ENCODE results near the gene CCDC192.

DNA sequence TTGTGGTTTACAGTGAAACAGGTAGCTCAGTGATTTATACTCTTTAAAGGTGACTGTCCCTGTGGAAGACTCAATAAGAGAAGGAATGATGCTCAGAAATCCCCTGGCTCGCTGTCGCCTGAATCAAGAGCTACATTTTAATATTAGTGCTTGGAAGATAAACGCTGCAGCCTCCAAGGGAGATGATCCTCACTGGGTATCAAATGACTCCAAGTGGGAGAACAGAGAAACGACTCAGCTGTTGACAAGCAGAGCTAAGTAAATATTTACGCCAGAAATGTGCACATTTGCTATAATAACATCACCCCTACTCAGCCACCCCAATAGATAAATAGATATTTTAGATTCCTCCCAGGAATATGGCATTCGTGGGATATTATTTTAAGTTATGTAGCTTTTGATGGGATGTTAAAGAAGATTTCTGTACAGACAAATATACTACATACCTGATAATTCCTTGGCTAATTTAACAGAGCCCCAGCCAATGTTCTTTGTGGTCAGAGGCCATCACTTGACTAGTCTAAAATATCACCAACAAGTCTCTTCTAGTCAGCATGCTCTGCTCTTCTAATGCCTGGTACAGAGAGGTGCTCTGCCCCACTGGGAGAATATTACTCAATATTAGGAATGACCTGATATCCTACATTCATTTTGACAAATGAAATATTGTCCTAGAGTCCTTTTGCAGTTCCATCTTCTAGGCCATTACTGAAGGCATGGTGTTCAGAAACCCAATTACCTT lies 18.3 kb upstream of the CCDC192 start:
- TF ChIP-seq, protein P1, sequence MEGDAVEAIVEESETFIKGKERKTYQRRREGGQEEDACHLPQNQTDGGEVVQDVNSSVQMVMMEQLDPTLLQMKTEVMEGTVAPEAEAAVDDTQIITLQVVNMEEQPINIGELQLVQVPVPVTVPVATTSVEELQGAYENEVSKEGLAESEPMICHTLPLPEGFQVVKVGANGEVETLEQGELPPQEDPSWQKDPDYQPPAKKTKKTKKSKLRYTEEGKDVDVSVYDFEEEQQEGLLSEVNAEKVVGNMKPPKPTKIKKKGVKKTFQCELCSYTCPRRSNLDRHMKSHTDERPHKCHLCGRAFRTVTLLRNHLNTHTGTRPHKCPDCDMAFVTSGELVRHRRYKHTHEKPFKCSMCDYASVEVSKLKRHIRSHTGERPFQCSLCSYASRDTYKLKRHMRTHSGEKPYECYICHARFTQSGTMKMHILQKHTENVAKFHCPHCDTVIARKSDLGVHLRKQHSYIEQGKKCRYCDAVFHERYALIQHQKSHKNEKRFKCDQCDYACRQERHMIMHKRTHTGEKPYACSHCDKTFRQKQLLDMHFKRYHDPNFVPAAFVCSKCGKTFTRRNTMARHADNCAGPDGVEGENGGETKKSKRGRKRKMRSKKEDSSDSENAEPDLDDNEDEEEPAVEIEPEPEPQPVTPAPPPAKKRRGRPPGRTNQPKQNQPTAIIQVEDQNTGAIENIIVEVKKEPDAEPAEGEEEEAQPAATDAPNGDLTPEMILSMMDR (IDR thresholded peaks at IDR 0.05): no peak
- no peak for TF ChIP-seq POLR2A (IDR thresholded peaks at IDR 0.05)

Data from transverse colon (tissue), 3 donors.